Adrenal gland (tissue), 12 donors: ENCODE data around the gene AKT1S1. TPM values are rescaled to one million over a fixed set of nuclear protein-coding genes. Genes with fewer than 3 reads are reported as not detected.

Experiments
- DNase-seq, 7 donors: peaks; one replicate each; pipeline ENCODE4 v3.0.0-alpha.2; 2019 to 2020
- H3K27ac ChIP-seq, 5 donors: fragments of 200-600 bp; sonication (generic) in 4 of 5; 1 replicate in 3 of 5; 2 replicates in 2 of 5; pipeline versions ENCODE4 v1.5.1 to v1.8.0; 2016 to 2020; ENCODE audit warnings: mild to moderate bottlenecking in 1 of 5
- H3K27me3 ChIP-seq: fragments of 200-600 bp; 2 replicates; pipeline ENCODE4 v1.8.0; 2021
- H3K36me3 ChIP-seq, 2 donors: fragments of 200-600 bp; replicated peaks in 1 of 2; 1 replicate in 1 of 2; 2 replicates in 1 of 2; pipeline versions ENCODE4 v1.5.1 to v1.8.0; 2018 to 2022
- H3K4me1 ChIP-seq, 2 donors: fragments of 200-600 bp; replicated peaks in 1 of 2; 1 replicate in 1 of 2; 2 replicates in 1 of 2; pipeline versions ENCODE4 v1.5.1 to v1.8.0; 2018 to 2021
- H3K4me3 ChIP-seq, 4 donors: fragments of 200-600 bp; sonication (generic) in 3 of 4; one replicate each; pipeline ENCODE4 v1.5.1; 2016 to 2018
- H3K9me3 ChIP-seq, 3 donors: fragments of 200-600 bp; sonication (generic) in 1 of 3; replicated peaks in 1 of 3; 1 replicate in 2 of 3; 2 replicates in 1 of 3; pipeline versions ENCODE4 v1.5.1 to v1.8.0; 2016 to 2021
- CTCF ChIP-seq, 6 experiments: fragments of 450-650 bp in 4 of 6; fragments of 200-600 bp in 2 of 6; sonication (generic) in 1 of 6; IDR thresholded peaks; 1 replicate in 5 of 6; 2 replicates in 1 of 6; pipeline versions ENCODE4 v1.5.1 to v1.8.0; 2016 to 2021; ENCODE audit warnings: antibody characterized with exemption in 6 of 6, mild to moderate bottlenecking in 2 of 6, moderate library complexity in 1 of 6
- POLR2A ChIP-seq, 2 donors: fragments of 450-650 bp; IDR thresholded peaks; one replicate each; pipeline ENCODE4 v1.6.1; 2017; ENCODE audit warnings: antibody characterized with exemption in 2 of 2, mild to moderate bottlenecking in 2 of 2, moderate library complexity in 1 of 2
- WGBS, 4 donors: extraction: QIAGEN DNeasy Blood & Tissue Kit in 2 of 4; methylation state at CpG; one replicate each; pipeline versions ENCODE4 v1.1.5 to v1.1.7; 2013 to 2017; 5-methylcytosine and 5-hydroxymethylcytosine counted together
- intact Hi-C, 2 donors: fragments of 100-400 bp; cut with DNase I; formaldehyde crosslinking; loops; one replicate each; pipeline versions ENCODE4 v1.14.1 to v1.15.0; 2022 to 2023
- polyA plus RNA-seq, 3 donors: library from polyadenylated mRNA; stranded (reverse); fragments of 200-250 nt in 2 of 3; fragments of 350-450 nt in 1 of 3; fragmentation: Illumina TruSeq in 1 of 3; extraction: RNeasy Lipid Tissue Mini Kit (QIAGEN cat#74804) in 1 of 3; gene quantifications; one replicate each; pipeline ENCODE4 v1.2.3, GENCODE V29; 2013 to 2014
- total RNA-seq, 9 donors: library from RNA; depleted of rRNA in 4 of 9; stranded (reverse); fragments of >200 nt in 4 of 9; fragments of 120-200 nt in 1 of 9; fragmentation: NEBNext Ultra II Directional in 1 of 9; extraction: Animal tissue kit (Norgen Biotek cat#: 25700) in 1 of 9; gene quantifications; one replicate each; pipeline versions ENCODE4 v1.1.0 to v1.2.4, GENCODE V29; 2013 to 2023
- donor health status: healthy with polysubstance abuse.
- donor health status: Bipolar disorder and iron deficiency.
- donor health status: DM: yes; HTN: yes; CAD: no.
- donor health status: DM: no; HTN: no; CAD: no.
- donor health status: DM: no; HTN: no; CAD: no.
- donor health status: DM: yes; HTN: yes; CAD: no.

Gene AKT1S1
- total and polyA plus RNA-seq, 12 donors = 19.8 to 89.6 (median 59.1) TPM

- Histone ChIP-seq H3K4me3 (peak overlapping the region in 1 of 4 donors; percentile 84), H3K27me3 (no peaks in the 10 kb centered on the region), H3K9me3 (no peaks in the 10 kb centered on the region), H3K36me3 (peaks cover 0 to 4% of the 10 kb centered on the region in 2 donors), H3K4me1 (peaks cover 11 to 26% of the 10 kb centered on the region in 2 donors), H3K27ac (peak overlapping the region; percentile 37 to 99 (median 98))
- DNase-seq = peak in 1 of 7 donors; percentile 23
- 89 to 92% (median 90%) methylated on average over 15 of the region's 15 CpGs for WGBS, 4 donors
- no peak for TF ChIP-seq CTCF (IDR thresholded peaks at IDR 0.05)
- no peak for TF ChIP-seq POLR2A (IDR thresholded peaks at IDR 0.05)
- intact Hi-C loops = no loop called here
These were observed 27.5 kb downstream of the AKT1S1 start for GRCh38 chr19:49849433-49850220.

- 88 to 94% (median 91%) methylated on average over 3 of the region's 3 CpGs for WGBS, 4 donors
- Histone ChIP-seq H3K4me3 (no peak overlapping the region), H3K36me3 (no peaks in the 10 kb centered on the region), H3K9me3 (no peaks in the 10 kb centered on the region), H3K4me1 (peaks cover 11 to 21% of the 10 kb centered on the region in 2 donors), H3K27me3 (no peaks in the 10 kb centered on the region), H3K27ac (no peak overlapping the region)
- intact Hi-C loops = no loop called here
- DNase-seq = no peak
- TF ChIP-seq POLR2A (IDR thresholded peaks at IDR 0.05) (no peak), CTCF (IDR thresholded peaks at IDR 0.05) (no peak)
These were observed 28.2 kb downstream of the AKT1S1 start for GRCh38 chr19:49848938-49849337.

GRCh38 chr19:49847731-49848696 is 29.1 kb downstream of the AKT1S1 start:
- Histone ChIP-seq H3K27ac (no peak overlapping the region), H3K4me3 (no peak overlapping the region), H3K27me3 (no peaks in the 10 kb centered on the region), H3K9me3 (no peaks in the 10 kb centered on the region), H3K36me3 (no peaks in the 10 kb centered on the region), H3K4me1 (peaks cover 10 to 12% of the 10 kb centered on the region in 2 donors)
- no peak for DNase-seq
- 81 to 87% (median 87%) methylated on average over 10 of the region's 10 CpGs for WGBS, 4 donors
- TF ChIP-seq CTCF (IDR thresholded peaks at IDR 0.05) (no peak), POLR2A (IDR thresholded peaks at IDR 0.05) (no peak)
- intact Hi-C loops = no loop called here

GRCh38 chr19:49846408-49846807 is 30.7 kb downstream of the AKT1S1 start:
- Histone ChIP-seq H3K27ac (no peak overlapping the region), H3K4me3 (no peak overlapping the region), H3K9me3 (no peaks in the 10 kb centered on the region), H3K4me1 (no peaks in the 10 kb centered on the region), H3K36me3 (no peaks in the 10 kb centered on the region), H3K27me3 (no peaks in the 10 kb centered on the region)
- TF ChIP-seq POLR2A (IDR thresholded peaks at IDR 0.05) = no peak
- TF ChIP-seq CTCF (IDR thresholded peaks at IDR 0.05) = no peak
- no peak for DNase-seq
- WGBS, 4 donors = 67 to 80% (median 76%) methylated on average over 5 of the region's 5 CpGs
- intact Hi-C loops = no loop called here
